GM21786 (cell line): ENCODE results near the gene FUT7.
"Not testable (repeated sequence)": the region's sequence is repeated elsewhere in the genome, so short reads cannot be mapped to it uniquely, and the experiment has no call there.

Source experiments
- ATAC-seq: cut with Tn5 transposase; IDR thresholded peaks from one replicate; pipeline ENCODE4 v1.9.1; 2021; ENCODE audit not compliant: unreplicated experiment

FUT7 gene

DNA sequence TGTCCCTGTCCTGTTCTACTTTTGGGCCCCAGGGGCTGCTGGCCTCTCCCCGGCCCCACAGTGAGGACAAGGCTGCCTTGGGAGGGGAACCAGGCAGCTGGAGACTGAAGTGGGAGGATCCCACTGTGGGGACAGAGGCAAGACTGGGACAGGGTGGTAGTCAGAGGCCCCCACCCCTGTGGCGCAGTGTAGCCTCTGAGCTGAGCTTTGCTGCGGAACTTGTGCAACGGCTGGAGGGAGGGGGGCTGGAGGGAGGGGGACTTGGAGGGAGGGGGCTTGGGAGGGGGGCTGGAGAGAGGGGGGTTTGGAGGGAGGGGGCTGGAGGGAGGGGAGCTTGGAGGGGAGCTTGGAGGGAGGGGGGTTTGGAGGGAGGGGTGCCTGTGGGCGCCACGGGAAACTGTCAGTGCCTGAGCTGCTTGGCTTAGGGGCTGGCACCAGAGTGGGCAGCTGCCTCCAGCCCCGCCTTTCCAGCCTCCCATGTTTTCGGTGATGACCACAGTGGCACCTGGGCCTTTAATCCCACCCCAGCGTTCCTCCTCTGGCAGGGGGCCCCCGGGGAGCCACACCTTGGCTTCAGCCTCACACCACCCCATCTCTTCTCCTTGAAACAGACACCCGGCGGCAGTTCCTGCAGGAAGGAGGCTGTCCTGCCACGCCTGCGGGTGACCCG, 2.3 kb upstream of the FUT7 start:
- no peak for ATAC-seq

GRCh38 chr9:137033481-137033880, 1.6 kb upstream of the FUT7 start:
- ATAC-seq: not testable (repeated sequence)

GRCh38 chr9:137032858-137033257, 970 bp upstream of the FUT7 start:
- no peak for ATAC-seq

GRCh38 chr9:137030538-137031527, 1.1 kb downstream of the FUT7 start:
- no peak for ATAC-seq

DNA sequence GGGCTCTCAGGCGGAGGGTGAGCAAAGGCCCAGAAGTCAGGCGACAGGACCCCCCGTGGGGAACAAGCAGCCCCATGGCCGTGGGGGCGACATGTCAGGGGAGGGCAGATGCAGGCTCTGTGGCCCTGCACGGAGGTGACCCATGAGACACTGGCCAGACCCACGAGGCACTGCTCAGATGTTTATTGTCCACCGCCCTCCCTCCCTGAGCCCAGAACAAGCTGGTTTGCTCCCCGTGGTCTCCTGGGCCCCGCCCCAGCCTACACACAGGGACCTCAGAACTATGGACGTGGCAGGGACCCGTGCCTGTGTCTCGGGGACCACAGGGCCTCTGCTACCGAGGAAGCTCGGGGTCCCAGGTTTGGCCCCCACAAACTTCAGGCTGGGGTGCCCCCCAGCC, 1.9 kb downstream of the FUT7 start:
- ATAC-seq: no peak

DNA sequence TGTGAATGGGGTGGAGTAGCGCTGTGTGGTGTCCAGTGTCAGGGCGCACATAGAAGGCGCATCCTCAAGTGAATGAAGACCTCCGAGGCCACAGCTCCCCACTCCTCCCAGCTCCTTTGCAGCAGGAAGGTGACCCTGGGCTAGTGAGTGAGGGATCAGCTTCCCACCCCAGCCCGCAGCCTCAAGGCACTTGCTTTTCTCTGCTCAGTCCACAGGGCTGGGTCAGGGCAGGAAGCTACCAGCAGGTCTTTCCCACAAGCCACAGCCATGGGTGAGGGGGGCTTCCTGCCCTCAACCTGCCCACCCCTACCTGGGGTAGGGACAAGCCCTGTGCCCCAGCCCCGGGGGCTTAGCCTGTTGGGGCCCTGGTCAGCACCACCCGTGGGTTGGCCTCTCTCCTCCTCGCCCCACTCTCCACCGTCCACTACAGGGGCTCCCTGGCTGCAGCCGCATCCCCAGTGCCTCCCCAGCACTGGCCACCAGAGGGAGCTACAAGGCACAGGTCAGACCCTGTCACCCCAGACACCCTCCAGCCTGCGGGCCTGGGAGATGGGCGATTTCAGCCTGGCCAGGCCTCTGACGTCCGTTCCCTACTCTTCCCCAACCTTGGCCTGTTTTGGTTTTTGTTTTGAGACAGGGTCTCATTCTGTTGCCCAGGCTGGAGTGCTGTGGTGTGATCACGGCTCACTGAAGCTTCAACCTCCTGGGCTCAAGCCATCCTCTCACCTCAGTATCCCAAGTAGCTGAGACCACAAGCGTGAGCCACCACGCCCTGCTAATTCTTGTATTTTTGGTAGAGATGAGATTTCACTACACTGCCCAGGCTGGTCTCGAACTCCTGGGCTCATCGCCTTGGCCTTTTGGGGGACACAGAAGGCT, 2.6 kb downstream of the FUT7 start:
- ATAC-seq: peak; percentile 45

GRCh38 chr9:137028263-137029057, 3.4 kb downstream of the FUT7 start:
- no peak for ATAC-seq

- no peak for ATAC-seq
Observed at GRCh38 chr9:137027369-137028262, 4.3 kb downstream of the FUT7 start, which contains the start of gene ABCA2. Gene ABCA2 (minus strand): TSS chr9:137028237. CDS start chr9:137028140, 97 bp downstream.

DNA sequence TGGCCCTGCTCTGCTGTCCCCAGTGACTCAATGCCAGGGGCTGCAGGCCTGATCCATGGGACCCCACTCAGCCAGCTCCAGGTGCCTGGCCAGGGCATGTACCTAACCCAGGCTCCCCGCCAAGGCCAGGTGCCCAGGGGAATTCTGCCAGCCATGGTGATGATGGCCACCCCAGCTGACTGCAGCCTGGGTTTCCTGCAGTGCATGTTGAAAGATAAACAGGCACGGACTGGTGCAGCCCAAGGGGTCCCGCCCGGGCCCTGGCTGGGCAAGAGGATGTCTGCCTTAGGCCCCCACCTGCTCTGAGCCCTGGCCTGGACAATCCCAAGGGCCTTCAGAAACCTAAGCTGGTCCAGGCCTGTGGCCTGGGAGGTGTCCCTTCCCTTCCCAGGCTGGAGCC, 5.1 kb downstream of the FUT7 start:
- ATAC-seq: no peak

GRCh38 chr9:137026384-137026783, 5.5 kb downstream of the FUT7 start:
- ATAC-seq: no peak

GRCh38 chr9:137025517-137025966, 6.3 kb downstream of the FUT7 start:
- ATAC-seq: no peak

DNA sequence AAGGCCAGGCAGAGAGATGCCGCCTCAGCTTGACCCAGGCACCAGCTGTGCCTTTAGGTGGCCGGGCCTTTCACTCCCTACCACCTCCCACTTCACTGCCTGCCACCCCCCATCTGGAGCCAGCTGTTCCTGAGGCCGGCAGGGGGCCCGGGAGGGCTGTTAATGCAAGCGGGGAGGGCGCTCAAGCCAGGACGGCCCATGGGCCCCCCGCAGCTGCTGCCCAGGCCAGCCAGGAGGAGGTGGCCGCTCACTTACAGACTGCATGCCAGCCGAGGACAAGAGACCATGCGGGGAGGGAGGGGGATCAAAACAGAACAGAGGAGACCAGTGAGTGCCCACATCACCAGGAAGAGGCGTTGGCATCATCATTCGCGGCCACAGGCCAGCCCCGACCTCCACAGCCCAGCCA, 8.3 kb downstream of the FUT7 start:
- ATAC-seq: no peak

DNA sequence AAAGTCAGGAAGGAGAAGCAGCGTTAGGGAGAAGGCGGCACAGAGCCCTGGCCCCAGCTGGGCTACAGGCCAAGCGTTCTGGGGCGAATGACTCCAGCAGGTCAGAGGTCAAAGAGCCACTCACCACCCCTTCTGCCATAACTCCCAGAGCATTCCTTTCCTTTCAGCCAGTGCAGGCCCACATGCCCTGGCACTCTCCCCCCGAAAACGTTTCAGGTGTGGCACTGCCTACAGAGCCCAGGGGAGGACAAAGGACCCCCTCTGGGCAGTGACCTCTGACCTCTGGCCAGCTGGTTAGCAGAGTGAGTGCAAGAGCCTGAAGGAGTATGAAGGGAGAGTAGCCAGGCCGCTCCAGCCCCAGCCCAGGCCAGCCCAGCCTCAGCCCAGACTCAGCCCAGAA, 8.7 kb downstream of the FUT7 start:
- no peak for ATAC-seq

GRCh38 chr9:137022662-137023008, 9.3 kb downstream of the FUT7 start:
- no peak for ATAC-seq

GRCh38 chr9:137021979-137022661, 9.8 kb downstream of the FUT7 start:
- ATAC-seq: no peak

GRCh38 chr9:137021568-137021978, 10.3 kb downstream of the FUT7 start:
- ATAC-seq: no peak

DNA sequence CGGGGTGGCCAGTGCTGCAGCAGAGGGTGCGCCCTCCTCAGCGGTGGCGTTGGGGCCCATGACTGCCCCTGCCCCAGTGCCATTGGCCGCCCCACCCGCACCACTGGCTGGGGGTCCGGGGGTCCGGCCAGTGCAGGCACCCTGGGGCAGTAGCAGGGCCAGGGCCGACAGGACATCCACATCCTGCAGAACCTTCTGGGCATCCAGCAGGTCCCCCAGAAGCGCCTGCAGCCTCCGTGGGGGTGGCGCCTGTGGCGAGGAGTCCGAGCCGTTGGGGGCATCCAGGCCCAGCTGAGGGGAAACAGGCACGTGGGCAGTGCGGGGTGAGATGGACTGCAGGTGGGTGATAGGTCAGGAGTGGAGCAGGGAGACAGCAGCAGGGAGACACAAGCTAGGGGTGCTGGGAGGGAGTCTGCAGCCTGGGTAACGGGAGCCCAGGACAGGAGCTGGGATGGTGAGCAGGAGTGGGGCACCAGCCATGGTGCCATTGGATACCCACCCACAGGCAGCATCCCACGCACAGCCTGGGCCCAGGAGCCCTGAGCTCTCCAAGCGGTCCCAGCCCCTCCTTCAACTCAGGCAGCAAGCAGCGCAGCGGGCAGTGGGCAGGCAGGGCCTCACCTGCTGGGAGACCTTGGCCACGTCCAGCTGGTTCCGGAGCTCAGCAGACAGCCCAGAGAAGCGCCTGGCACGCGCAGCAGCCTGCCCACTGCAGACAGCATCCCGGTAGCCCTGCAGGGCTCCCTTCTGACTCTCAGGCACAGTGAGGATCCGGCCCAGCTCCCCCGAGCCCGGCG, 10.9 kb downstream of the FUT7 start:
- ATAC-seq: no peak
